ENCODE data around the gene SLC9A1. TPM values are rescaled to one million over a fixed set of nuclear protein-coding genes. Genes with fewer than 3 reads are reported as not detected.

SLC9A1 gene
- total RNA-seq, 1 donor from 2014 or later, result 20.5 TPM

DNA sequence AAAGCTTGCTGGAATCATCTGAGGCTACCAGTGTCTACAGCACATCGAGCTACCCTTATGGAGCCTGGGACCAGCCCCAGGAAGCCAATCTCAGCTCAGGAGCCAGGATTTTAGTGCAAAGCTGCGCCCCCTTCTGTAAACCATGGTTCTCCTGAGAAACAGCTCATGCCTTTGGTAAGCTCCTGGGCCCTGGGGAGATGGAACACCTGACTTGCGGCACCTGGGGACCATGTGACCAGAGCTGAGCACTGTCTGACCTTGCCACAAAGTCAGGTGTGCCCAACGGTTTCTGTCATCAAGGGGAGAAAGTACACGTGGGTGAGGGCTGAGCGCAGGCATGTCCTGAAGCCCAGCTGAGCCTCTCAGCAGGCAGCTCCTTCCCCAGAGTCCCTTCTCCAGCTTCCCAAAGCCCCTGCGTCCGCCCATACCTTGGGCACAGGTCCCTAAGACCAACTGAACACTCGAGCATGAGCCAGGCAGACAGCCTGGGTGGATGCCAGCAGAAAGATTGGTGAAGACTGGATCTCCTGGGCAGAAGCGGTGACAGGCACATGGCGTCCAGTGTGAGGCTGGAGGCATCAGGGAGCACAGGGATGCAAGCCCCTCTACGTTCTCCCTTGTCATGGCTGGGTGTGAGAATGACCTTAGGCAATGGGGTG, 84.4 kb downstream of the SLC9A1 start:
- DNase-seq (ENCODE audit: low read depth), result no peak

DNA sequence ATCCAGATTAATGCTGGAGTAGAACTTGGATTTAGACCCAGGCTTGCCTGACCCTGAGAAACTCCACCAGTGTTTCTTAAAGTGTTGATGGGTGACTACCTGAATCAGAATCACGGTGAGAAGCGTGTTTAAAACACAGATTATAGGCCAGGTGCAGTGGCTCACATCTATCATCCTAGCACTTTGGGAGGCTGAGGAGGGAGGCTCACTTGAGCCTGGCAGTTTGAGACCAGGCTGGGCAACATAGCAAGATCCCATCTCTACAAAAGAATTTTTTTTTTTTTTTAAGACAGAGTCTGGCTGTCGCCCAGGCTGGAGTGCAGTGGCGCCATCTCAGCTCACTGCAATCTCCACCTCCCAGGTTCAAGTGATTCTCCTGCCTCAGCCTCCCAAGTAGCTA, 86.0 kb downstream of the SLC9A1 start:
- no peak for DNase-seq (ENCODE audit: low read depth)

DNA sequence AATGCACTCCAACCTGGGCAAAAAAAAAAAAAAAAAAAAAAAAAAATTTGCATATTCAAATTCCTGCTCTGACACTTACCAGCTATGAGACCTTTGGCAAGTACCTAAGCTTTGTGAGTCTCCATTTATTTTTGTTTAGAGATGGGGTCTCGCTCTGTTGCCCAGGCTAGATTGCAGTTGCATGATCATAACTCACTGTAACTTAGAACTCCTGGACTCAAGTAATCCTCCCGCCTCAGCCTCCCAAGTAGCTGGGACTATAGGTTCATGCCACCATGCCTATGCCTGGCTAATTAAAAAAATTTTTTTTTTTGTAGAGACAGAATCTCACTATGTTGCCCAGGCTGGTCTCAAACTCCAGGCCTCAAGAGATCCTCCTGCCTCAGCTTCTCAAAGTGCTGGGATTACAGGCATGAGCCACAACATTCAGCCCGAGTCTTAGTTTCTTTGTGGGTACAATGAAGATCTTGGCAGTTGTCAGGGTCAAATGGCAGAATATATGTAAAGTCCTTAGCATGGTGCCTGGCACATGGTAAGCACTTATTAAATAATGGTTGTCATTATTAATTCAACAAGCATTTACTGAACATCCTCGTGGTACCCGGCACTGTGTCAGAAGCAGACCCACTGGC, 88.8 kb downstream of the SLC9A1 start:
- DNase-seq (ENCODE audit: low read depth), result no peak

DNA sequence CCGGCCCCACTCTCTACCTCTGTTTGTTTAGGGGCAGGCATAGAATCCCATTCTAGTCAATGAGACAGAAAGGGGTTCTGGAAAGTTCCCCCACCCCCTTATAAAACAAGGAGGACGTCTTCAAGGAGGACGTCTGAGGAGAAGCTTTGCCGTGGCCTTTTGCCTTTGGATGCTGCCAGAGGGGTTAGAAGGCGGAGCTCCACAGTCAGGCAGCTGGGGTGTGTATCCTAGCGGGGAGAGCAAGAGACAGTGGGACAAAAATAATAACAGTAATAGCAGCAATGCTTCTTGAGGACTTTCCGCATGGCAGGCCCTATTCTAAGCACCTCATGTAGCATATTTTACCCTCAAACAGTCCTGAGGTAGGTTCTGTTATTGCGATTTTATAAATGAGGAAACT, 94.0 kb downstream of the SLC9A1 start:
- DNase-seq (ENCODE audit: low read depth), result no peak

DNA sequence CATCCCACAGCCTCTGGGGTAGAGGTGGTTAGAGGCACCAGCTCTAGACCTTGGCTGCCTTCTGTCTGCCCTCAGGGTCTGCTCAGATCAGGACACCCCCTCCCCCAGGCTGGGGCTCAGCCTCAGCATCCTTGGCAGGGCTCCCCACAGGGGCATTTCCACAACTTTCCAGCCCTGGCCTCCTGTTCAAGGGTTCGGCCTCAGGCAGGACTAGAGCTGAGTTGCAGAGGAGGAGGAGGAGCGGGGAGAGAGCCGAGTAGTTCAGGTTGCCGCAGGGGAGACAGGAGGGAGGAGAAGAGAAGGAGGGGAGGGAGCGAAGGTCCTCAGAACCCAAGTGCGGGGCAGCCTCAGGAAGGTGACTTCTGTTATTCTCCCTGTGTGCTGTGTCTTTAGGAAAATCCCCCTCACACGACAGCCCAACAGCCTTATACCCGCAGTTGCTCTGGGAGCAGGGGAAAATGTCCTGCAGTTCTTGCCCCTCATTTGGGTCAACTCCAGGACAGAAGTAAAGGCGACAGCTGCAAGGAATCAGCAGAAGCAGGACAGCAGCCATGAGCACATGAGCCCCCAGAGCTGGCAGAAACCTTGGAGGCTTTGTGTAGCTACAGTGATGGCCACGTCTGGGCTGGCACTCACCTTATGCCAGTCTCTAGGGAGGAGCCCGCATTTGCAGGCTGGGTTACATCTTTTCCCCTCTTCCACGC, 95.8 kb downstream of the SLC9A1 start:
- no peak for DNase-seq (ENCODE audit: low read depth)

DNA sequence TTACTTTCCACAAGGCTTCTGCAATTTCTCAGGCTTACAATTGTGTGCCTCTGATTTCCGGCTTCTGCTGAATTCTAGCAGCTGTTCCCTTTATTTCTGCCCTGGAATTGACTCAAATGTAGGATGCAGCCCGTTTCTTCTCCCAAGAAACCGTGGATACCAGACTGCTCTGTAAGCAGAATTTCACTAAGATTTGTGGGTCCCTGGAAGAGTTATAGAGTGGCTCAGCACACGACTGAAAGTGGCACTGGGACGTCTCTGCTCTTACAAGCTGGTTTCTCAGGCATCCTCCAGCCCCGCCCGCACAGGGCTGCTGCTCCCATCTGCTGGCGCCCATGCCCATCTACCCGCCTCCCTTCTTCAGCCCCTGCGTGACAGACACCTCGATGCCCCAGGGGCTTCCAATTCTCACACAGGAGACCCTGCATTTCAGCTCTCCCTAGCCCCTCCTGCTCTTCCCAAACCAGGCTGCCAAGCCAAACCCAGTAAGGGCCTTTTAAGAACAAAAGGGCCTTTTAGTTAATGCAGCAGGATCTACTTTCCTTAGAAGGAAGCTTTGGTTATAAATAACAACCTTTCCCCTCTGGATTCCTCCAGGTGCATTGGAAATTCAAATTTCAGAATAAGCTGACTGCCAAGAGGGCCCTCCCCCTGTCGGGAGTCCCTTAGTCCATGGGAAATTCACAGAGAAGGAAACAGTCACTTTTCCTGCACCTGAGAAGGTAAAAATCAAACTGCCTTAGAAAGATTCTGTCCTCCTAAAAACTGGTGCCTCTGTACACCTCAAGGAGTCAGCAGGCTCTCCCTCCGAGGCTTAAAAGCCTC, 96.9 kb downstream of the SLC9A1 start:
- DNase-seq (ENCODE audit: low read depth), result no peak

DNA sequence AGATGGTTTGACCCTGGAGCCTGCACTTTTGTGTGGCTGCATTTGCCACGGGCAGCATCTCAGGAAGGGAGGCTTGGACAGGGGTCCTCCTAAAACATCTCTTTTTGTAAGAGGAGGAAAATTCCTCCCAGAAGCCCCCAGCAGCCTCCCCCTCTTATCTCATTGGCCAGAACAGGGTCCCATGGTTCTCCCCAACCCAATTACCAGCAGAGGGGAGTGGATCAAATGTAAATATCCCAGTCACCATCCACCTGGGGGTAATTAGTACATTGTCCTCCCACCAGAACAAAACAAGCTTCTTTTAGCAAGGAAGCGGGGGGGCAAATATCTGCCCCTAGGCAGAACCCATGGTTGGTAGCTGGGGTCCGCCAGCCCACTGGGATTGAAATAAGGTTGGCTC, 97.5 kb downstream of the SLC9A1 start:
- no peak for DNase-seq (ENCODE audit: low read depth)

DNA sequence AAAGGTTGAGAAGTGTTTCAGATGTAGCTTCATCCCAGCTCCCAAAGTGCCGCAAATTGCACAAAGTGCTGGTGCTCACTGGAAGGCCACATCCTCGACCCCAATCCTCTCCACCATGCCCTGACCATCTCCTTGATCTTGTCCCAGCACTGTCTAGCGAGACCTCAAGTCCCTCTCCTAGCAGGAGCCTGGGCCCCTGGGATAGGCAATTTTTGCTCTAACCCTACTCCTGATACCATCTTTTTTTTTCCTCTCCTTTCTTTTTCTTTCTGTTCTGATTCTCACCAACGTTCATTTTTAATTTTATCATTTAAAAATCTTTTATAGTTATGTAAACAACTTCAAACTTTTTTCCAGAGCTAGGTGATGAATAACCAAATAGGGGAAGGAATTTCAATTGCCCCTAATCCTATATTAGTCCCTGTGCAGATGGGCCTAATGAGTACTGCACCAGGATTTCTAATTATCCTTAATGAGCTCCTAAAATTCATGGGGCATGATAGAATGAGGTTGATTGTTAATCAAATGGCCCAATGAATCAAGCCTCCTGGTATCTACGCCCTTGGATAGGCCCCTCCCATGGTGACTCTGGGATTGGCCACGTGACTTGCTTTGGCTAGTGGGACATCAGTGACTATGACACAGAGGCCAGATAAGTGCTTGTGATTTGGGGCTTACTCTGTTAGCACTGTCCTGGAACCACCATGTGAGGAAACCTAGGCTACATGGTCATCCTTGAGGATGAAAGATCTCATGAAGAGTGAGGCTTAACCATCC, 100.8 kb downstream of the SLC9A1 start:
- DNase-seq (ENCODE audit: low read depth), result no peak

DNA sequence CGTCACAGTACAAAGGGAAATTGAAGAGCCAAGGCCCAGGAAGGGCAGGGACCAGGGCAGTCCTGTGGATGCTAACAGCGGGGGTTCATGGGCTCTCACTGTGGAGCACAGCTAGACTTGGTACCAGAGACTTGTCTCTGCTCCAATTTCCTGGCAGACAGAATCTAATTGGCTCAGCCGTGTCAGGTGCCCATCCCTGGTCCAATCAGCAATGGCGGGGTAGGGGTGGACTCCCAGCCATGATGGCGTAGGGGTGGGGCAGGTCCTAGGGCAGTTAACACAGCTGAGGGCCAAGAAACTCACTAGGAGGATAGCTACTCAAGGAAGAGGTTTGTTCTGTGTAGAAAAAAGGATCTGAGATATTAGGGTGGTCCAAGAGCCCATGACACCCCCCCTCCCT, 102.4 kb downstream of the SLC9A1 start:
- no peak for DNase-seq (ENCODE audit: low read depth)

DNA sequence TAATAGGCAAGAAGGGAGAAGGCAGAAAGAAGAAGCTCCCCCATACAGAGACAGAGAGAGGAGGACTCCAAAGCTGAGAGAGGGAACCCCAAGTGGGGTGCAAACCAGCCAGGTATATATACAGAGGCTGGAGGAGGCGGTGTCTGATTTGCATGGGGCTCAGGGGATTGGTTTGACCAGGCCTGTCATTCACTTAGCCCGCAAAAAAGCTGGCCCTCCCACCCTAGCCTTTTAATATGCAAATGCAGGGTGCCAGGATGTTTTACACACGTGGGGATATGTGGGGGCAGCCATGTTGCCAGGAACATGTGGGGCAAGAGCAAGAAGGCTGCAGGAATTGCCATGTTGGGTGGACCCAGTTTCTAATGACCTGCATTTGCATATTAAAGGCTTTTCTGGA, 105.3 kb downstream of the SLC9A1 start:
- DNase-seq (ENCODE audit: low read depth), result no peak

DNA sequence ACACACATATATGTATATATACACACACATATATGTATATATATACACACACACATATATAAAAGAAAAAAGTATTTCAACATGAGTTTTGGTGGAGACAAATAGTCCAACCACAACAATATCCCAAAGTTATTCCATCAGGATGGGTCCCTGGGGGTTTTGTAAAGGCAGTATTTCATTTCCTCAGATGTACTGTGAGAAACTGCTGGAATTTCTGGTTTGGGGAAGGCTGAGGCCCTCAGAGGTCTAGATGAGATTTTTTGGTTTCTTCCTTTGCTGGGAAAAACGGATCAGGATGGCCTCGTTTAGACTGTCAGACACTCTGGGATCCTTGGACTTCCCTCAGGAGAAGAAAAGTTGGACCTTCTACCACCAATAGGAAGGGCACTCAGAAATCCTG, 105.8 kb downstream of the SLC9A1 start:
- DNase-seq (ENCODE audit: low read depth), result no peak

Other genes starting within 250 kb of the SLC9A1 start
- gene NR0B2, start 241.2 kb downstream of the SLC9A1 start, total RNA-seq, result not detected in 2 replicates
- gene NUDC, start 233.4 kb downstream of the SLC9A1 start, total RNA-seq, result 20.1 and 47.8 TPM in 2 replicates
- 2.0 and 7.1 TPM in 2 replicates for gene KDF1, start 194.7 kb downstream of the SLC9A1 start, total RNA-seq
- 86.7 and 106 TPM in 2 replicates for gene TRNP1, start 161.4 kb downstream of the SLC9A1 start, total RNA-seq
- gene TENT5B, start 142.3 kb downstream of the SLC9A1 start, total RNA-seq, result 9.6 and 22.3 TPM in 2 replicates
- gene WDTC1, start 79.5 kb upstream of the SLC9A1 start, total RNA-seq, result 16.1 and 48.5 TPM in 2 replicates
- gene TMEM222, start 167.0 kb upstream of the SLC9A1 start, total RNA-seq, result 18.4 and 30.8 TPM in 2 replicates
- gene SYTL1, start 186.9 kb upstream of the SLC9A1 start, total RNA-seq, result 9.0 and 25.4 TPM in 2 replicates
- gene MAP3K6, start 211.8 kb upstream of the SLC9A1 start, total RNA-seq, result 14.8 and 15.8 TPM in 2 replicates
- gene FCN3, start 219.7 kb upstream of the SLC9A1 start, total RNA-seq, result not detected in 2 replicates
- not detected in 2 replicates for gene CD164L2, start 228.2 kb upstream of the SLC9A1 start, total RNA-seq
- 0.25 TPM in 1 of 2 replicates, not detected in the other for gene GPR3, start 237.5 kb upstream of the SLC9A1 start, total RNA-seq